H9 (cell line): Measurements from ENCODE around the gene NCCRP1. TPM values are rescaled to one million over a fixed set of nuclear protein-coding genes. Genes with fewer than 3 reads are reported as not detected.
A peak's percentile ranks its signal among the peaks of the same experiment; 100 is the strongest.

Source experiments
- DNase-seq: peaks from one replicate; pipeline ENCODE4 v3.0.0-alpha.2; 2017
- H2AFZ ChIP-seq: one replicate; pipeline ENCODE4 v1.6.1; 2013; ENCODE audit warnings: mild to moderate bottlenecking, low read length, control low read depth, moderate library complexity
- H2AK5ac ChIP-seq: 2 replicates; pipeline ENCODE4 v1.6.1; 2013; ENCODE audit warnings: low read length, control low read depth, mixed read lengths; ENCODE audit not compliant: insufficient read length
- H2BK120ac ChIP-seq: one replicate; pipeline ENCODE4 v1.6.1; 2013; ENCODE audit warnings: low read depth, mild to moderate bottlenecking, low read length, control low read depth, inconsistent platforms; ENCODE audit not compliant: poor library complexity, severe bottlenecking
- H2BK12ac ChIP-seq: 2 replicates; pipeline ENCODE4 v1.6.1; 2013; ENCODE audit warnings: low read length, control low read depth, mixed read lengths, low read depth; ENCODE audit not compliant: insufficient read length
- H2BK15ac ChIP-seq: 2 replicates; pipeline ENCODE4 v1.6.1; 2013; ENCODE audit warnings: low read depth, low read length, control low read depth
- H2BK20ac ChIP-seq: one replicate; pipeline ENCODE4 v1.6.1; 2013; ENCODE audit warnings: low read depth, mild to moderate bottlenecking, low read length, control low read depth, inconsistent platforms; ENCODE audit not compliant: poor library complexity, severe bottlenecking
- H2BK5ac ChIP-seq: 2 replicates; pipeline ENCODE4 v1.6.1; 2013; ENCODE audit warnings: low read length, control low read depth, mixed read lengths; ENCODE audit not compliant: insufficient read length
- H3K14ac ChIP-seq: 2 replicates; pipeline ENCODE4 v1.6.1; 2013; ENCODE audit warnings: low read length, control low read depth; ENCODE audit not compliant: insufficient read depth
- H3K18ac ChIP-seq: 2 replicates; pipeline ENCODE4 v1.6.1; 2013; ENCODE audit warnings: low read depth, mild to moderate bottlenecking, mixed read lengths, low read length, control low read depth; ENCODE audit not compliant: insufficient read length
- H3K23ac ChIP-seq: 2 replicates; pipeline ENCODE4 v1.6.1; 2013; ENCODE audit warnings: low read length, control low read depth, mixed read lengths, low read depth; ENCODE audit not compliant: insufficient read length
- H3K23me2 ChIP-seq: 2 replicates; pipeline ENCODE4 v1.6.1; 2013; ENCODE audit warnings: low read depth, mild to moderate bottlenecking, mixed read lengths, low read length, control low read depth; ENCODE audit not compliant: insufficient read length, poor library complexity, severe bottlenecking
- H3K27ac ChIP-seq: 2 replicates; pipeline ENCODE4 v1.5.1; 2013; ENCODE audit warnings: low read length, control low read depth, mixed read lengths, low read depth; ENCODE audit not compliant: insufficient read length
- H3K27me3 ChIP-seq: 2 replicates; pipeline ENCODE4 v1.6.1; 2013; ENCODE audit warnings: low read length, control low read depth, inconsistent platforms; ENCODE audit not compliant: insufficient read depth
- H3K4ac ChIP-seq: 2 replicates; pipeline ENCODE4 v1.6.1; 2013; ENCODE audit warnings: low read depth, mild to moderate bottlenecking, control low read depth, inconsistent platforms, low read length, moderate library complexity
- H3K4me1 ChIP-seq: 2 replicates; pipeline ENCODE4 v1.6.1; 2013; ENCODE audit warnings: low read length, control low read depth, inconsistent platforms; ENCODE audit not compliant: insufficient read depth
- H3K4me2 ChIP-seq: 2 replicates; pipeline ENCODE4 v1.6.1; 2013; ENCODE audit warnings: low read length, control low read depth, mixed read lengths; ENCODE audit not compliant: insufficient read length, insufficient read depth
- H3K56ac ChIP-seq: 2 replicates; pipeline ENCODE4 v1.6.1; 2013; ENCODE audit warnings: low read depth, mild to moderate bottlenecking, mixed read lengths, low read length, control low read depth; ENCODE audit not compliant: insufficient read length
- H3K79me1 ChIP-seq: 2 replicates; pipeline ENCODE4 v1.6.1; 2013; ENCODE audit warnings: low read depth, mild to moderate bottlenecking, moderate library complexity, low read length, control low read depth, inconsistent platforms; ENCODE audit not compliant: insufficient read depth, poor library complexity, severe bottlenecking
- H3K79me2 ChIP-seq: 2 replicates; pipeline ENCODE4 v1.6.1; 2013; ENCODE audit warnings: low read length, control low read depth, inconsistent platforms; ENCODE audit not compliant: insufficient read depth
- H3K9ac ChIP-seq: 2 replicates; pipeline ENCODE4 v1.6.1; 2013; ENCODE audit warnings: low read length, control low read depth, mixed read lengths; ENCODE audit not compliant: insufficient read length; ENCODE audit errors: extremely low read depth
- H3K9me3 ChIP-seq: one replicate; pipeline ENCODE4 v1.6.1; 2013; ENCODE audit warnings: low read depth, low read length, inconsistent platforms; ENCODE audit not compliant: control insufficient read depth
- H3T11ph ChIP-seq: one replicate; pipeline ENCODE4 v1.6.1; 2013; ENCODE audit warnings: mild to moderate bottlenecking, low read length, control low read depth, inconsistent platforms
- H4K20me1 ChIP-seq: one replicate; pipeline ENCODE4 v1.6.1; 2013; ENCODE audit not compliant: control insufficient read depth, insufficient read length, insufficient read depth
- H4K5ac ChIP-seq: 2 replicates; pipeline ENCODE4 v1.6.1; 2013; ENCODE audit warnings: low read depth, mild to moderate bottlenecking, mixed read lengths, low read length, control low read depth; ENCODE audit not compliant: insufficient read length
- H4K8ac ChIP-seq: replicated peaks from 2 replicates; pipeline ENCODE4 v1.6.1; 2013; ENCODE audit warnings: low read length, control low read depth, mixed read lengths, low read depth; ENCODE audit not compliant: insufficient read length
- H4K91ac ChIP-seq: 2 replicates; pipeline ENCODE4 v1.6.1; 2013; ENCODE audit warnings: low read depth, mild to moderate bottlenecking, moderate library complexity, mixed read lengths, low read length, control low read depth; ENCODE audit not compliant: insufficient read length
- H3K27ac Mint-ChIP-seq, 3 experiments: 2 replicates in 2 of 3; 3 replicates in 1 of 3; pipeline ENCODE4 v1.8.0; 2020 to 2021; ENCODE audit warnings: mixed read lengths in 3 of 3, mild to moderate bottlenecking in 1 of 3, moderate library complexity in 1 of 3
- H3K27me3 Mint-ChIP-seq: 2 replicates; pipeline ENCODE4 v1.8.0; 2021; ENCODE audit warnings: low read depth, mild to moderate bottlenecking, moderate library complexity, mixed read lengths
- H3K36me3 Mint-ChIP-seq, 3 experiments: 2 replicates in 2 of 3; 3 replicates in 1 of 3; pipeline ENCODE4 v1.8.0; 2020 to 2021; ENCODE audit warnings: low read depth in 3 of 3, mixed read lengths in 3 of 3; ENCODE audit not compliant: insufficient read depth in 1 of 3
- H3K4me1 Mint-ChIP-seq, 2 experiments: 2 replicates each; pipeline ENCODE4 v1.8.0; 2020; ENCODE audit warnings: mixed read lengths in 2 of 2
- H3K4me3 Mint-ChIP-seq, 2 experiments: 2 replicates in 1 of 2; 3 replicates in 1 of 2; pipeline ENCODE4 v1.8.0; 2020 to 2021; ENCODE audit warnings: mild to moderate bottlenecking in 2 of 2, mixed read lengths in 2 of 2, moderate library complexity in 1 of 2
- H3K9me3 Mint-ChIP-seq, 2 experiments: 2 replicates in 1 of 2; 3 replicates in 1 of 2; pipeline ENCODE4 v1.8.0; 2020; ENCODE audit warnings: mild to moderate bottlenecking in 2 of 2, mixed read lengths in 2 of 2, moderate library complexity in 1 of 2
- WGBS: extraction: QIAGEN DNeasy Blood & Tissue Kit; methylation state at CpG from one replicate; pipeline ENCODE4 v1.1.7; 2013; ENCODE audit warnings: missing lambda C conversion rate, low lambda C conversion rate, mixed read lengths; ENCODE audit not compliant: insufficient read length; ENCODE audit errors: extremely low coverage; 5-methylcytosine and 5-hydroxymethylcytosine counted together
- total RNA-seq: library from RNA; stranded (reverse); gene quantifications from 2 replicates; pipeline ENCODE4 v1.2.1, GENCODE V29; 2021
- TF ChIP-seq, protein P1 (sequence below): fragments of 200-600 bp; sonication (generic); conservative IDR thresholded peaks from 3 replicates; pipeline ENCODE4 v1.8.0; 2021; ENCODE audit warnings: antibody characterized with exemption, mild to moderate bottlenecking

The NCCRP1 gene
- total RNA-seq, 1 experiment from 2014 or later, result 1.9 TPM

DNA sequence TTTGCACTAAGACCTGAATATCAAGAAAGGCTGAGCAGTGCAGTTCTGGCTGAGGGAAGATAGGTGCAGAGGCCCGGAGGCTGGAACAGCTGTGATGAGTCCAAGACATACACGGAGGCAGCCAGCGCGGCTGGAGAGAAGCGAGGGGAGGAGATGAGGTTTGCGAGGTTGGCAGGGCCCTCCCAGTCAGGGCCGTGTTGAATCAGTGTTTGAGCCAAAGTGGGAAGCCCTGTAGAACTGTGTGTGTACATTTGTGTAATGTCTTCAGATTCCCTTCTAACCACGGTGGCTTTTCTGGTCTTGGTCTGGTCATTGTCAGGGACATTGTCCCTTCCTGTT lies 36.3 kb upstream of the NCCRP1 start:
- H3K4ac ChIP-seq, result no peak overlapping the region
- Mint-ChIP-seq H3K27ac (peak overlapping the region; percentile 60 to 87 (median 81); a peak in 4 of 7 replicates), H3K4me1 (peaks cover 27 to 37% of the 10 kb centered on the region in 2 experiments), H3K4me3 (no peak overlapping the region; a peak in 1 of 5 replicates), H3K36me3 (peaks cover 0 to 8% (median 2%) of the 10 kb centered on the region in 3 experiments; a peak in 3 of 7 replicates), H3K9me3 (no peaks in the 10 kb centered on the region), H3K27me3 (no peaks in the 10 kb centered on the region)
- WGBS, result no CpG with 5 or more reads among the region's 8 CpGs
- H3T11ph ChIP-seq, result no peak overlapping the region
- no peak for DNase-seq
- no peak overlapping the region for H2BK120ac ChIP-seq
- no peak overlapping the region for H3K27ac ChIP-seq
- no peak overlapping the region for H2AK5ac ChIP-seq
- no peaks in the 10 kb centered on the region for H3K27me3 ChIP-seq
- TF ChIP-seq, protein P1, sequence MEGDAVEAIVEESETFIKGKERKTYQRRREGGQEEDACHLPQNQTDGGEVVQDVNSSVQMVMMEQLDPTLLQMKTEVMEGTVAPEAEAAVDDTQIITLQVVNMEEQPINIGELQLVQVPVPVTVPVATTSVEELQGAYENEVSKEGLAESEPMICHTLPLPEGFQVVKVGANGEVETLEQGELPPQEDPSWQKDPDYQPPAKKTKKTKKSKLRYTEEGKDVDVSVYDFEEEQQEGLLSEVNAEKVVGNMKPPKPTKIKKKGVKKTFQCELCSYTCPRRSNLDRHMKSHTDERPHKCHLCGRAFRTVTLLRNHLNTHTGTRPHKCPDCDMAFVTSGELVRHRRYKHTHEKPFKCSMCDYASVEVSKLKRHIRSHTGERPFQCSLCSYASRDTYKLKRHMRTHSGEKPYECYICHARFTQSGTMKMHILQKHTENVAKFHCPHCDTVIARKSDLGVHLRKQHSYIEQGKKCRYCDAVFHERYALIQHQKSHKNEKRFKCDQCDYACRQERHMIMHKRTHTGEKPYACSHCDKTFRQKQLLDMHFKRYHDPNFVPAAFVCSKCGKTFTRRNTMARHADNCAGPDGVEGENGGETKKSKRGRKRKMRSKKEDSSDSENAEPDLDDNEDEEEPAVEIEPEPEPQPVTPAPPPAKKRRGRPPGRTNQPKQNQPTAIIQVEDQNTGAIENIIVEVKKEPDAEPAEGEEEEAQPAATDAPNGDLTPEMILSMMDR, result no peak
- no peak overlapping the region for H2BK5ac ChIP-seq
- no peak overlapping the region for H4K8ac ChIP-seq
- peaks cover 3% of the 10 kb centered on the region; the same call in 1 of the 2 replicates for H3K4me1 ChIP-seq
- peaks cover 4% of the 10 kb centered on the region; the same call in 1 of the 2 replicates for H3K79me2 ChIP-seq
- H3K23me2 ChIP-seq, result peaks cover 2% of the 10 kb centered on the region
- no peak overlapping the region for H4K5ac ChIP-seq
- no peaks in the 10 kb centered on the region for H3K9me3 ChIP-seq
- no peak overlapping the region for H2BK15ac ChIP-seq
- no peak overlapping the region for H3K23ac ChIP-seq
- H4K20me1 ChIP-seq, result peaks cover 5% of the 10 kb centered on the region
- no peak overlapping the region for H3K4me2 ChIP-seq
- no peaks in the 10 kb centered on the region for H3K79me1 ChIP-seq
- no peak overlapping the region for H3K9ac ChIP-seq
- no peak overlapping the region for H2BK12ac ChIP-seq
- H3K18ac ChIP-seq, result no peak overlapping the region
- no peak overlapping the region for H2BK20ac ChIP-seq
- no peak overlapping the region for H3K56ac ChIP-seq
- H4K91ac ChIP-seq, result no peak overlapping the region
- no peak overlapping the region for H2AFZ ChIP-seq
- no peak overlapping the region for H3K14ac ChIP-seq
